HUES48 (cell line): ENCODE data around the gene HS3ST4.

Source experiments
- H3K27ac ChIP-seq: one replicate; pipeline ENCODE4 v1.7.0; 2013; ENCODE audit warnings: low read depth, low read length, inconsistent platforms
- H3K27me3 ChIP-seq: 2 replicates; pipeline ENCODE4 v1.6.1; 2013; ENCODE audit warnings: mild to moderate bottlenecking, low read length; ENCODE audit not compliant: control insufficient read depth, insufficient read depth
- H3K36me3 ChIP-seq: 2 replicates; pipeline ENCODE4 v1.6.1; 2013; ENCODE audit warnings: low read length; ENCODE audit not compliant: control insufficient read depth, insufficient read depth
- H3K4me1 ChIP-seq: 2 replicates; pipeline ENCODE4 v1.6.1; 2013; ENCODE audit warnings: mild to moderate bottlenecking, low read length; ENCODE audit not compliant: control insufficient read depth, insufficient read depth
- H3K4me3 ChIP-seq: 2 replicates; pipeline ENCODE4 v1.5.1; 2013; ENCODE audit warnings: mild to moderate bottlenecking, low read depth, low read length
- H3K9ac ChIP-seq: 2 replicates; pipeline ENCODE4 v1.6.1; 2013; ENCODE audit warnings: mild to moderate bottlenecking, low read depth, low read length, moderate library complexity
- H3K9me3 ChIP-seq: 2 replicates; pipeline ENCODE4 v1.6.1; 2013; ENCODE audit warnings: low read length; ENCODE audit not compliant: control insufficient read depth, insufficient read depth

The HS3ST4 gene

GRCh38 chr16:25931473-25932035 lies 239.8 kb downstream of the HS3ST4 start:
- Histone ChIP-seq H3K4me1 (no peaks in the 10 kb centered on the region), H3K9ac (no peak overlapping the region), H3K4me3 (no peak overlapping the region), H3K27me3 (no peaks in the 10 kb centered on the region), H3K9me3 (no peaks in the 10 kb centered on the region), H3K27ac (no peak overlapping the region), H3K36me3 (no peaks in the 10 kb centered on the region)

GRCh38 chr16:25941800-25942499 lies 250.2 kb downstream of the HS3ST4 start:
- Histone ChIP-seq H3K27ac (no peak overlapping the region), H3K36me3 (no peaks in the 10 kb centered on the region), H3K9ac (no peak overlapping the region), H3K4me3 (no peak overlapping the region), H3K4me1 (no peaks in the 10 kb centered on the region), H3K27me3 (no peaks in the 10 kb centered on the region), H3K9me3 (peaks cover 21% of the 10 kb centered on the region)

DNA sequence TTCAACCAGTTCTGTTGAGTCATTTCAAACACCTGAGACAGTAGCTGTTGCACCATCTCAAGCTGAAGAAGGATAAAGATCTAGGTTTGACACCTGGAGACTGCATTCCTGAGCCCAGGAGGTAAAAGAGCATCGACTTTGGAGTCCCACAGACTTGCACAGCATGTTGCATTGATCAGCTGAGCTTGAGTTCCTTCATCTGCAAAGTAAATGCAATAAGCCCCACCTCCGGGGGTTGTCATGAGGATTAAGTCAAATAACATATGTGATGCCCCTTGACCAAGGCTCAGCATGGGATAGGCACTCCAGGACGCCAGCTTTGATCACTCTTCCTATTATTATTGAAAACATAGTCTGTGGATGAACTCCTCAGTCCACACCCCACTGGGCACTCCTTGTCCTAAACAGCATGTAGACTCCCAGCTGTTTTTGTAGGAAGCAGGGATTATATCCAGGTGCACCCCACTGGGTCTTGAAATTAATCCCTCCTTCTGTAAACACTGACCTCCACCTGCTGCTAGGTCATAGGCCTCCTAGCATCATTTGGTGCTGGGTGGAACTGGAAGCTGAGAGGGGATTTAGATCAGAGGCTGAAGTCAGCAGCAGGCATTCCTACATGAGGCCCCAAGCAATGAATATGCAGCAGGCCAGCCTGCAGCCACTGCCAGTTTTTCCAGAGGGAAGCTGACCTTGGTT lies 259.0 kb downstream of the HS3ST4 start:
- peaks cover 11% of the 10 kb centered on the region for H3K9me3 ChIP-seq
- H3K27me3 ChIP-seq = peaks cover 58% of the 10 kb centered on the region

GRCh38 chr16:25951999-25952398 lies 260.2 kb downstream of the HS3ST4 start:
- peaks cover 6% of the 10 kb centered on the region; the same call in 1 of the 2 replicates for H3K9me3 ChIP-seq
- no peaks in the 10 kb centered on the region for H3K36me3 ChIP-seq
- no peak overlapping the region for H3K4me3 ChIP-seq
- H3K4me1 ChIP-seq = peaks cover 45% of the 10 kb centered on the region
- no peak overlapping the region for H3K27ac ChIP-seq
- no peak overlapping the region for H3K9ac ChIP-seq
- H3K27me3 ChIP-seq = peaks cover 58% of the 10 kb centered on the region

More for the DNA sequence above, 259.0 kb downstream of the HS3ST4 start:
- peak overlapping the region; percentile 9; the same call in 1 of the 2 replicates for H3K4me3 ChIP-seq
- H3K36me3 ChIP-seq = no peaks in the 10 kb centered on the region
- peak overlapping the region; percentile 39 for H3K27ac ChIP-seq
- H3K4me1 ChIP-seq = peaks cover 45% of the 10 kb centered on the region
- H3K9ac ChIP-seq = no peak overlapping the region

DNA sequence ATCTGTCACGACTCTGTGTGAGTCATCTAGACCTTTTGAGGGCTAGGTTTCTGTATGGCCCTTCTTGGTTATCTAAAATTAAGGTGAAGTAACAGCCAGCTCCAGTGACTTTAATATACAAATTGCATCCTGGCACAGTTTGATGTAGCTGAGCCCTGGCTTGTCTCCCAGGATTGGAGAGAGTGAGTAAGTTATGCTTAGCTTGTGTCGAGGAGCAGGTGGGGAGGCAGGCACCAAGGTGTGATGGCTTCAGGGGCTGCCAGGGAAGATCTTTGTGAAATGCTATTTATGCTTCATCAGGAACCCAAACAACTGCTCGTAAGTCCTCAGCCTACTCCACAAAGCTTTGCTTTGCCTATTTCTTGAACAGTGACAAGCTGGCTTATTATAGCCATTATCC lies 261.2 kb downstream of the HS3ST4 start:
- no peaks in the 10 kb centered on the region for H3K36me3 ChIP-seq
- peaks cover 42% of the 10 kb centered on the region for H3K4me1 ChIP-seq
- no peak overlapping the region for H3K4me3 ChIP-seq
- no peak overlapping the region for H3K9ac ChIP-seq
- H3K27me3 ChIP-seq = peaks cover 58% of the 10 kb centered on the region
- no peak overlapping the region for H3K27ac ChIP-seq
- no peaks in the 10 kb centered on the region for H3K9me3 ChIP-seq

DNA sequence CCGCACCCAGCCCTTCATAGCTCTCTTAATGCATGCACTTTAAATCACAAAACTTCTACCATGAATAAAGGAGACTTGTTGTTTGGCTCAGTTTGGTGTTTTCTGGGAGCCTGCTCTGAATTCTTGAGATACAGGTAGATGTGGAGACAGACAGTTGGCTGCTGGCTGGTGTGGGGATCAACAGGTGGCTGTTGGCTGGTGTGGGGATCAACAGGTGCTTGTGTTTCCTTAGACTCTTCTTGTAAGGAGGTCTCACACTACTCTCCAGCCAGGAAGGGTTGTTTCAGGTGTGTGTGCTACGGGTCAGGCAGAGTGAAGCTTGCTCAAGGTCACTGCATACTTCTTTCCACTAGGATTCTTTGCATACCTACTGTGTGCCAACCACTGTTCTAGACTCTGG lies 265.9 kb downstream of the HS3ST4 start:
- no peaks in the 10 kb centered on the region for H3K36me3 ChIP-seq
- H3K27me3 ChIP-seq = peaks cover 21% of the 10 kb centered on the region

DNA sequence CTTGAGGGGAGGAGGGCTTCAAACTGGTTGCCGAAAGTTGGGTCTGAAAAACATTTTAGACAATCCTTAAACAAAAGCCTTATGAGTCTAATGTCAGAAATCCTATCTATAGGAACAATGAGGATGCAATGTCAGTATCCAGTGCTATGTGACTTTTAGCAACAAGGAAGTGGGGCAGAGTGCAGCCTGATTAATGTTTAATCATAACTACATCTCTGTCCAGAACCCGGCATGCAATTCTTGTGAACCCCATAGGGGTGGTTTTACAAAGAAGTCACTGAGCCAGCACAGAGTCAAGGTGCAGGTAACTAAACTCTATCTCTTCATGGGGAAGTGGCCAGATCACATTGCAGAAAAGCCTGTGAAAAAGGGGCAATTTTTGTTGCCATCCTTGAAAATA lies 267.5 kb downstream of the HS3ST4 start:
- Histone ChIP-seq H3K9ac (no peak overlapping the region), H3K27me3 (0 out of 2 replicates have a peak, but pooled peaks cover 6% of the 10 kb centered on the region), H3K27ac (no peak overlapping the region), H3K4me3 (no peak overlapping the region), H3K36me3 (no peaks in the 10 kb centered on the region), H3K4me1 (no peaks in the 10 kb centered on the region), H3K9me3 (no peaks in the 10 kb centered on the region)

More for the DNA sequence above, 265.9 kb downstream of the HS3ST4 start:
- H3K4me3 ChIP-seq = no peak overlapping the region
- H3K27ac ChIP-seq = no peak overlapping the region
- H3K4me1 ChIP-seq = 0 out of 2 replicates have a peak, but pooled peaks cover under 1% of the 10 kb centered on the region
- H3K9me3 ChIP-seq = no peaks in the 10 kb centered on the region
- no peak overlapping the region for H3K9ac ChIP-seq

GRCh38 chr16:25966172-25967097 lies 274.7 kb downstream of the HS3ST4 start:
- Histone ChIP-seq H3K4me3 (no peak overlapping the region), H3K36me3 (no peaks in the 10 kb centered on the region), H3K4me1 (no peaks in the 10 kb centered on the region), H3K9me3 (no peaks in the 10 kb centered on the region), H3K27ac (no peak overlapping the region), H3K27me3 (no peaks in the 10 kb centered on the region), H3K9ac (no peak overlapping the region)

GRCh38 chr16:25977121-25977520 lies 285.4 kb downstream of the HS3ST4 start:
- no peak overlapping the region for H3K9ac ChIP-seq
- no peaks in the 10 kb centered on the region for H3K27me3 ChIP-seq
- no peaks in the 10 kb centered on the region; the same call in 1 of the 2 replicates for H3K9me3 ChIP-seq
- H3K36me3 ChIP-seq = no peaks in the 10 kb centered on the region
- no peak overlapping the region for H3K4me3 ChIP-seq
- no peak overlapping the region for H3K27ac ChIP-seq
- H3K4me1 ChIP-seq = no peaks in the 10 kb centered on the region

DNA sequence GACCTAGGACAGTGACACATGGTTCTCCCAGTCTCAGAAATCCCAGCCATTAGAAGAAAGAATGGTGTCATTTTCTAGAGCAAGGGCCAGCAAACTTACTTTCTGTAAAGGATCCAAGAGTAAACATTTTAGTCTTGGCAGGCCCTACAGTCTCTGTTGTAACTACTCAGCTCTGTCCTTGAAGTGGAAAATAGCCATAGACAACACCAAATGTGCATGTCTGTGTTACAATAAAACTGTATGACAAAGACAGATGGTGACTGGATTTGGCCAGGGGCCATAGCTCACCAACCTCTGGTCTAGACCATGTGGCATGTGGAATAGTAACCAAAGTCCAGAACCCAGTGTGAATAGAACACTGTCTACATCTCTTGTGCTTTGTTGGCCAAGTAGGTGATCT lies 286.5 kb downstream of the HS3ST4 start:
- H3K9me3 ChIP-seq = no peaks in the 10 kb centered on the region
- no peak overlapping the region for H3K4me3 ChIP-seq
- no peak overlapping the region for H3K9ac ChIP-seq
- H3K27me3 ChIP-seq = no peaks in the 10 kb centered on the region
- no peaks in the 10 kb centered on the region for H3K4me1 ChIP-seq
- no peaks in the 10 kb centered on the region for H3K36me3 ChIP-seq
- H3K27ac ChIP-seq = no peak overlapping the region
